HFF-Myc (cell line): ENCODE measurements around the gene ZFP30.

ENCODE experiments used
- DNase-seq: peaks from one replicate; pipeline ENCODE4 v3.0.0-alpha.2; 2011; ENCODE audit warnings: low read depth; ENCODE audit errors: extremely low read depth
- H3K4me3 ChIP-seq: replicated peaks from 2 replicates; pipeline ENCODE4 v1.5.1; 2011; ENCODE audit warnings: low read depth, mild to moderate bottlenecking, control low read depth, low read length
- CTCF ChIP-seq: IDR thresholded peaks from 2 replicates; pipeline ENCODE4 v1.5.1; 2012; ENCODE audit warnings: mild to moderate bottlenecking, low read depth, low read length, control low read depth; ENCODE audit errors: missing control alignments

Gene ZFP30

GRCh38 chr19:37635076-37636056 lies 19.9 kb downstream of the ZFP30 start:
- TF ChIP-seq CTCF, result no peak
- no peak for DNase-seq
- no peak overlapping the region for H3K4me3 ChIP-seq

GRCh38 chr19:37594982-37595382 lies 60.3 kb downstream of the ZFP30 start:
- no peak for TF ChIP-seq CTCF
- peak; percentile 15 for DNase-seq
- peak overlapping the region; percentile 78 for H3K4me3 ChIP-seq

DNA sequence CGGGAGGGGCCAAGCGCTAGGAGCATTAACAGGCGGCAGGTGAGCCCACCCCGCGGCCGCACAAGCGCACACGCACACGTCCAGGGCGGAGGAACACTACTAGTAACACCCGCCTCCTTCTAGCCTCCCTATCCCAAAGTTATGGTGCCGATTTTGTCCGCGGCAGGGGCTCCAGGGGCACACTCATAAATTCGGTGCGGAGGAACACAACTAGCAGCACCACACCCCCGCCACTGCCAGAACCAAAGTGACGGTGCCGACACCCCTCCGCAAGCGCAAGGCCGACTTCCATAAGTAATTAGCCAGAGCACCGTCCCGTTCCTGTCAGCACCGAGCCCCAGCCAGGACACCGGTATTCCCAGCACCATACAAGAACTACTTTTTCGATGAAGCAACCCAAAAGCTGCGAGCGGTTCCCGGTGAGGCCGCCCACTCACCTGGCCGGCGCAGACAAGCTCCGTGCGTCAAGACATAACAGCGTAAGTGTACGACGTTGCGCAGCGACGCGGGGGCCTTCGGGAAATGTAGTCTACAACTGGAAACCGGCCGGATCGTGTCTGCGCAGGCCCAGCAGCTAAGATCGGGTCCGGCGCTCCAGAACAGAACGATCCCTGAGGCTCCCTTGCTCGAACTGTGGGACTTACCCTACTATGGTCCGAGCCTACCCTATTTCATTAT lies 60.8 kb downstream of the ZFP30 start, which contains the start of the genes ZNF540 and ZNF571:
TSS of gene ZNF540 (plus strand) at position 573 of the 678 bp plus-strand sequence. CDS start 3,572 bp downstream, outside the sequence.
TSS of gene ZNF571 (minus strand) at position 489 of the 678 bp plus-strand sequence. CDS start 8,116 bp downstream, outside the sequence.
- no peak for TF ChIP-seq CTCF
- peak; percentile 69 for DNase-seq
- peak within 1 kb of the TSS; percentile 78 for H3K4me3 ChIP-seq

GRCh38 chr19:37593996-37594303 lies 61.3 kb downstream of the ZFP30 start:
- no peak for TF ChIP-seq CTCF

DNA sequence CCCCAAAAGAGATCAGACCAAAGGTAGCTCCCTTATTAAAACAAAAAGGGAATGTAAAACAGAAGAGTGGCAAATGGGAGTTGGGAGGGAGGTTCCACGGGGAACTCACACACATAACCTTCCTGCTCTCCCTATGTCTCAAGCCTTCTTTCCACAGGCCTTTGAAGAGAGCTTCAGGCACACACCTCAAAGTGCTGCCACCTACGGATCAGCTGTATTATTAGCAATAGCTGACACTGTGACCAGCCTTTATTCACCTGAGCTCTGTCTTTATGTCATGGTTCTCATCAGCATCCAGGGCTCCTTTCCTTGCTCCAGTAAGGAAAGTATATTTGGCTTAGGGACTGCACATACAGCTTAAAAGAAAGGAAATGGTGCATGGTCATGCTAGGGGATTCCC lies 71.9 kb downstream of the ZFP30 start:
- no peak for DNase-seq
- H3K4me3 ChIP-seq, result no peak overlapping the region
- TF ChIP-seq CTCF, result no peak

More at GRCh38 chr19:37593996-37594303, 61.3 kb downstream of the ZFP30 start:
- peak overlapping the region; percentile 78 for H3K4me3 ChIP-seq
- no peak for DNase-seq

- H3K4me3 ChIP-seq, result no peak overlapping the region
- no peak for DNase-seq
- no peak for TF ChIP-seq CTCF
Observed at GRCh38 chr19:37572203-37572602, 83.1 kb downstream of the ZFP30 start.
